DOHH2 (cell line): ENCODE results near the gene PSME4.

ENCODE experiments used
- H3F3A ChIP-seq: fragments of 200-600 bp; sonication (generic), shearing (Covaris generic); 2 replicates; pipeline ENCODE4 v1.6.0; 2016; ENCODE audit warnings: antibody characterized with exemption, mild to moderate bottlenecking; ENCODE audit not compliant: control insufficient read depth, insufficient read depth
- H3K27ac ChIP-seq: fragments of 200-600 bp; sonication (generic); 2 replicates; pipeline ENCODE4 v1.5.1; 2014; ENCODE audit warnings: low read depth, mild to moderate bottlenecking, low read length, moderate library complexity
- H3K27me3 ChIP-seq: fragments of 200-600 bp; sonication (generic); 2 replicates; pipeline ENCODE4 v1.6.1; 2014; ENCODE audit warnings: mild to moderate bottlenecking, low read length, mixed read lengths; ENCODE audit not compliant: control insufficient read depth
- H3K36me3 ChIP-seq: fragments of 200-600 bp; sonication (generic); 2 replicates; pipeline ENCODE4 v1.6.1; 2014; ENCODE audit warnings: mild to moderate bottlenecking, low read length, moderate library complexity, mixed read lengths; ENCODE audit not compliant: control insufficient read depth
- H3K4me1 ChIP-seq: fragments of 200-600 bp; sonication (generic); 2 replicates; pipeline ENCODE4 v1.6.1; 2014; ENCODE audit warnings: mild to moderate bottlenecking, low read length, mixed read lengths; ENCODE audit not compliant: control insufficient read depth
- H3K4me2 ChIP-seq: fragments of 200-600 bp; sonication (generic); 2 replicates; pipeline ENCODE4 v1.6.0; 2014; ENCODE audit warnings: mild to moderate bottlenecking, low read length, moderate library complexity
- H3K4me3 ChIP-seq: fragments of 200-600 bp; sonication (generic); 2 replicates; pipeline ENCODE4 v1.5.1; 2014; ENCODE audit warnings: mild to moderate bottlenecking, low read length, mixed read lengths
- H3K79me2 ChIP-seq: fragments of 200-600 bp; sonication (generic); 2 replicates; pipeline ENCODE4 v1.6.1; 2014; ENCODE audit warnings: mild to moderate bottlenecking, low read length, mixed read lengths; ENCODE audit not compliant: control insufficient read depth
- H3K9me2 ChIP-seq: fragments of 200-600 bp; sonication (generic); replicated peaks from 2 replicates; pipeline ENCODE4 v1.6.1; 2014; ENCODE audit warnings: mild to moderate bottlenecking, low read length, mixed read lengths; ENCODE audit not compliant: control insufficient read depth
- H3K9me3 ChIP-seq: fragments of 200-600 bp; sonication (generic); 2 replicates; pipeline ENCODE4 v1.6.1; 2014; ENCODE audit warnings: antibody characterized with exemption, low read length, mixed read lengths; ENCODE audit not compliant: control insufficient read depth, insufficient read depth
- H4K20me1 ChIP-seq: fragments of 200-600 bp; sonication (generic); 2 replicates; pipeline ENCODE4 v1.6.0; 2014; ENCODE audit warnings: low read depth, mild to moderate bottlenecking, antibody characterized with exemption, low read length, moderate library complexity; ENCODE audit not compliant: control insufficient read depth, insufficient read depth
- CTCF ChIP-seq: fragments of 200-600 bp; sonication (generic); IDR thresholded peaks from one replicate; pipeline ENCODE4 v1.5.1; 2014; ENCODE audit warnings: antibody characterized with exemption, mild to moderate bottlenecking, low read depth, low read length; ENCODE audit not compliant: poor library complexity, severe bottlenecking
- EZH2phosphoT487 ChIP-seq: fragments of 200-600 bp; sonication (generic); IDR thresholded peaks from 2 replicates; pipeline ENCODE4 v1.6.1; 2017; ENCODE audit warnings: borderline replicate concordance, mild to moderate bottlenecking, antibody characterized with exemption, low read length, moderate library complexity, mixed read lengths

The PSME4 gene

GRCh38 chr2:53881986-53882385 lies 88.8 kb downstream of the PSME4 start:
- no peak overlapping the region for H3K27ac ChIP-seq
- H4K20me1 ChIP-seq = no peaks in the 10 kb centered on the region
- H3F3A ChIP-seq = 0 out of 2 replicates have a peak, but pooled peaks cover 2% of the 10 kb centered on the region
- no peaks in the 10 kb centered on the region for H3K79me2 ChIP-seq
- no peaks in the 10 kb centered on the region for H3K9me2 ChIP-seq
- no peaks in the 10 kb centered on the region for H3K9me3 ChIP-seq
- no peak overlapping the region for H3K4me2 ChIP-seq
- H3K4me1 ChIP-seq = no peaks in the 10 kb centered on the region
- no peak overlapping the region for H3K4me3 ChIP-seq
- H3K27me3 ChIP-seq = no peaks in the 10 kb centered on the region
- H3K36me3 ChIP-seq = peaks cover 76% of the 10 kb centered on the region
- no peak for TF ChIP-seq EZH2phosphoT487
- TF ChIP-seq CTCF = no peak

- TF ChIP-seq CTCF (no peak), EZH2phosphoT487 (no peak)
- H3K9me3 ChIP-seq = no peaks in the 10 kb centered on the region
- H3K4me3 ChIP-seq = no peak overlapping the region
- 0 out of 2 replicates have a peak, but pooled peaks cover 2% of the 10 kb centered on the region for H3F3A ChIP-seq
- H3K79me2 ChIP-seq = no peaks in the 10 kb centered on the region
- no peaks in the 10 kb centered on the region for H3K27me3 ChIP-seq
- peaks cover 74% of the 10 kb centered on the region for H3K36me3 ChIP-seq
- no peaks in the 10 kb centered on the region for H4K20me1 ChIP-seq
- no peak overlapping the region for H3K4me2 ChIP-seq
- no peaks in the 10 kb centered on the region for H3K4me1 ChIP-seq
- H3K27ac ChIP-seq = no peak overlapping the region
- no peaks in the 10 kb centered on the region for H3K9me2 ChIP-seq
Measured at GRCh38 chr2:53881360-53881759, 89.4 kb downstream of the PSME4 start.

DNA sequence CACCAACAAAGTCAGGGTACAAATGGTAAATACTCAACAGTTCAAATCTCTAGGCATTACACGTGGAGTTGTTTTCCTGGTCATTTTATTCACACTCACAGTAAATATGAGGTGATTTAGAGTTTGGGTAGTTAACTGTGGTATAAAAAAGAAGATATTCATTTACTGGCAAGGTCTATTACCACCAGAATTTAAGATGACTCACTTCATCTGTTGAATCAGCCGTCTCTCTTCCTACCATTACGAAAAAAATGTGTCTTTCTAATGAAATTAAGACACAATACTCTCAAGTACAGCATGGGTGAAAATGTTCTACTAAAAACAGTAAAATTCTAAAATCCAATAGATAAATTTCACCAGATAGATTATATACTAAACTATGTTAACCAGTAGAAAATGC lies 90.0 kb downstream of the PSME4 start:
- H3K27me3 ChIP-seq = no peaks in the 10 kb centered on the region
- H3K27ac ChIP-seq = no peak overlapping the region
- TF ChIP-seq EZH2phosphoT487 (no peak), CTCF (no peak)
- no peaks in the 10 kb centered on the region for H4K20me1 ChIP-seq
- H3K4me1 ChIP-seq = no peaks in the 10 kb centered on the region
- no peaks in the 10 kb centered on the region for H3K9me3 ChIP-seq
- no peak overlapping the region for H3K4me2 ChIP-seq
- H3F3A ChIP-seq = 0 out of 2 replicates have a peak, but pooled peaks cover 2% of the 10 kb centered on the region
- H3K79me2 ChIP-seq = no peaks in the 10 kb centered on the region
- H3K4me3 ChIP-seq = no peak overlapping the region
- H3K9me2 ChIP-seq = no peaks in the 10 kb centered on the region
- peaks cover 76% of the 10 kb centered on the region for H3K36me3 ChIP-seq

DNA sequence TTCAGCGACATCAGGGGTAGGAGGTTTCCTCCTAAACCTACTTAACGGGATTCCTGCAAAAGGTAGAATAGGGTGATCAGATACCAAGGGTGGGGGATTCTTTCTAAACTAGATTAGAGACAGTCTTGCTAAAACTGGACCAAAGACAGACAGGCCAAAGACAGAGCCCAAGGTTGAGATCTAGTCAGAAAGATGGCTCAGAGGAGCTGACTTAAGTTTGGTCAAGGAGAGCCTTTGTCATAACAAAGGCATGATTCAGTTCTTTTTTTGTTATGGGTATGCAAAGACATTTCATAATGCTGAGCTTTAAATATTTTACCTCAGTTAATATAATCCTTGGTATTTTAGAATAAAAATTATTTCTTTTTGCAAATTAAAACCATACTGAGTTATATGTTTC lies 93.2 kb downstream of the PSME4 start:
- Histone ChIP-seq H3K4me3 (no peak overlapping the region), H3K27me3 (no peaks in the 10 kb centered on the region), H3K4me2 (no peak overlapping the region), H4K20me1 (no peaks in the 10 kb centered on the region), H3K9me3 (no peaks in the 10 kb centered on the region), H3K9me2 (no peaks in the 10 kb centered on the region), H3K4me1 (no peaks in the 10 kb centered on the region), H3K27ac (no peak overlapping the region), H3K79me2 (no peaks in the 10 kb centered on the region), H3K36me3 (peaks cover 77% of the 10 kb centered on the region), H3F3A (no peaks in the 10 kb centered on the region)
- TF ChIP-seq CTCF (no peak), EZH2phosphoT487 (no peak)
